Dendritic cell treated with granulocyte-macrophage colony-stimulating factor and Interleukin-4, amounts not matched to agents 40 ng/mL and 50 ng/mL, for 4 days (primary cell): ENCODE measurements around the gene FOXP1.
A peak's percentile ranks its signal among the peaks of the same experiment; 100 is the strongest.
"Not testable (repeated sequence)": the region's sequence is repeated elsewhere in the genome, so short reads cannot be mapped to it uniquely, and the experiment has no call there.

Source experiments
- H3K27ac Mint-ChIP-seq: one replicate; pipeline ENCODE4 v1.8.0; 2022; ENCODE audit warnings: mild to moderate bottlenecking, mixed read lengths
- H3K27me3 Mint-ChIP-seq: one replicate; pipeline ENCODE4 v1.8.0; 2022; ENCODE audit warnings: mild to moderate bottlenecking, mixed read lengths
- H3K36me3 Mint-ChIP-seq: one replicate; pipeline ENCODE4 v1.8.0; 2022; ENCODE audit warnings: low read depth, mixed read lengths
- H3K4me1 Mint-ChIP-seq: one replicate; pipeline ENCODE4 v1.8.0; 2022; ENCODE audit warnings: low read depth, mixed read lengths
- H3K4me3 Mint-ChIP-seq: one replicate; pipeline ENCODE4 v1.8.0; 2022; ENCODE audit warnings: mild to moderate bottlenecking, moderate library complexity, mixed read lengths
- H3K9me3 Mint-ChIP-seq: one replicate; pipeline ENCODE4 v1.8.0; 2022; ENCODE audit warnings: mixed read lengths
- intact Hi-C: fragments of 100-400 bp; cut with micrococcal nuclease; formaldehyde crosslinking; loops from one replicate; pipeline ENCODE4 v1.15.0; 2022

FOXP1 gene

GRCh38 chr3:71526448-71526847 lies 57.1 kb downstream of the FOXP1 start:
- H3K36me3 Mint-ChIP-seq, intact Hi-C loops, H3K4me3 Mint-ChIP-seq, H3K27me3 Mint-ChIP-seq, H3K27ac Mint-ChIP-seq, H3K9me3 Mint-ChIP-seq: not testable (repeated sequence)
- peaks cover 20% of the 10 kb centered on the region for H3K4me1 Mint-ChIP-seq

- H3K27me3 Mint-ChIP-seq, result no peaks in the 10 kb centered on the region
- H3K4me1 Mint-ChIP-seq, result peaks cover 18% of the 10 kb centered on the region
- H3K36me3 Mint-ChIP-seq, result peaks cover 6% of the 10 kb centered on the region
- H3K27ac Mint-ChIP-seq, result no peak overlapping the region
- intact Hi-C loops, result no loop called here
- H3K4me3 Mint-ChIP-seq, result no peak overlapping the region
- no peaks in the 10 kb centered on the region for H3K9me3 Mint-ChIP-seq
These were observed 58.1 kb downstream of the FOXP1 start for GRCh38 chr3:71525391-71525790.

- Mint-ChIP-seq H3K4me3 (no peak overlapping the region), H3K27ac (no peak overlapping the region), H3K36me3 (peaks cover 6% of the 10 kb centered on the region), H3K9me3 (no peaks in the 10 kb centered on the region), H3K27me3 (no peaks in the 10 kb centered on the region), H3K4me1 (peaks cover 18% of the 10 kb centered on the region)
- intact Hi-C loops, result no loop called here
These were observed 58.9 kb downstream of the FOXP1 start for GRCh38 chr3:71524672-71525071.

GRCh38 chr3:71523628-71524027 lies 59.9 kb downstream of the FOXP1 start:
- intact Hi-C loops, result no loop called here
- no peaks in the 10 kb centered on the region for H3K9me3 Mint-ChIP-seq
- H3K4me3 Mint-ChIP-seq, result no peak overlapping the region
- H3K36me3 Mint-ChIP-seq, result peaks cover 6% of the 10 kb centered on the region
- no peak overlapping the region for H3K27ac Mint-ChIP-seq
- H3K27me3 Mint-ChIP-seq, result no peaks in the 10 kb centered on the region
- H3K4me1 Mint-ChIP-seq, result peaks cover 18% of the 10 kb centered on the region

- Mint-ChIP-seq H3K36me3 (peaks cover 6% of the 10 kb centered on the region), H3K9me3 (no peaks in the 10 kb centered on the region), H3K27ac (no peak overlapping the region), H3K4me3 (no peak overlapping the region), H3K4me1 (peaks cover 17% of the 10 kb centered on the region), H3K27me3 (no peaks in the 10 kb centered on the region)
- intact Hi-C loops, result no loop called here
These were observed 61.3 kb downstream of the FOXP1 start for GRCh38 chr3:71521940-71522876.

GRCh38 chr3:71521021-71521352 lies 62.5 kb downstream of the FOXP1 start:
- Mint-ChIP-seq H3K27ac (no peak overlapping the region), H3K9me3 (no peaks in the 10 kb centered on the region), H3K36me3 (peaks cover 6% of the 10 kb centered on the region), H3K4me1 (peaks cover 22% of the 10 kb centered on the region), H3K27me3 (no peaks in the 10 kb centered on the region), H3K4me3 (no peak overlapping the region)
- intact Hi-C loops, result no loop called here

GRCh38 chr3:71520161-71521020 lies 63.1 kb downstream of the FOXP1 start:
- H3K9me3 Mint-ChIP-seq, result no peaks in the 10 kb centered on the region
- H3K36me3 Mint-ChIP-seq, result peaks cover 6% of the 10 kb centered on the region
- no peak overlapping the region for H3K27ac Mint-ChIP-seq
- no peak overlapping the region for H3K4me3 Mint-ChIP-seq
- intact Hi-C loops, result no loop called here
- H3K27me3 Mint-ChIP-seq, result no peaks in the 10 kb centered on the region
- H3K4me1 Mint-ChIP-seq, result peaks cover 28% of the 10 kb centered on the region

- Mint-ChIP-seq H3K36me3 (peaks cover 5% of the 10 kb centered on the region), H3K4me3 (no peak overlapping the region), H3K4me1 (peaks cover 29% of the 10 kb centered on the region), H3K27me3 (no peaks in the 10 kb centered on the region), H3K27ac (peak overlapping the region; percentile 14), H3K9me3 (no peaks in the 10 kb centered on the region)
- intact Hi-C loops, result no loop called here
These were observed 65.4 kb downstream of the FOXP1 start for GRCh38 chr3:71518089-71518488.

- intact Hi-C loops, result no loop called here
- H3K27me3 Mint-ChIP-seq, result no peaks in the 10 kb centered on the region
- H3K27ac Mint-ChIP-seq, result peak overlapping the region; percentile 14
- H3K4me1 Mint-ChIP-seq, result peaks cover 29% of the 10 kb centered on the region
- no peaks in the 10 kb centered on the region for H3K9me3 Mint-ChIP-seq
- H3K4me3 Mint-ChIP-seq, result no peak overlapping the region
- no peaks in the 10 kb centered on the region for H3K36me3 Mint-ChIP-seq
These were observed 66.2 kb downstream of the FOXP1 start for GRCh38 chr3:71517271-71517791.

GRCh38 chr3:71515636-71516365 lies 67.7 kb downstream of the FOXP1 start:
- intact Hi-C loops, result no loop called here
- Mint-ChIP-seq H3K9me3 (no peaks in the 10 kb centered on the region), H3K27ac (peak overlapping the region; percentile 76), H3K27me3 (no peaks in the 10 kb centered on the region), H3K36me3 (no peaks in the 10 kb centered on the region), H3K4me1 (peaks cover 25% of the 10 kb centered on the region), H3K4me3 (peak overlapping the region; percentile 27)

- H3K27me3 Mint-ChIP-seq, result no peaks in the 10 kb centered on the region
- no peaks in the 10 kb centered on the region for H3K36me3 Mint-ChIP-seq
- H3K9me3 Mint-ChIP-seq, result no peaks in the 10 kb centered on the region
These were observed 68.9 kb downstream of the FOXP1 start for GRCh38 chr3:71514621-71515020.

GRCh38 chr3:71513515-71513914 lies 70.0 kb downstream of the FOXP1 start:
- intact Hi-C loops, result loop anchor here (5.0 kb wide), 1 partner anchor 64 kb away; no protein-coding TSS in a partner anchor
- Mint-ChIP-seq H3K27ac (no peak overlapping the region), H3K9me3 (no peaks in the 10 kb centered on the region), H3K4me1 (peaks cover 21% of the 10 kb centered on the region), H3K36me3 (no peaks in the 10 kb centered on the region), H3K4me3 (no peak overlapping the region), H3K27me3 (no peaks in the 10 kb centered on the region)

More at GRCh38 chr3:71514621-71515020, 68.9 kb downstream of the FOXP1 start:
- Mint-ChIP-seq H3K4me3 (no peak overlapping the region), H3K27ac (no peak overlapping the region), H3K4me1 (peaks cover 21% of the 10 kb centered on the region)
- intact Hi-C loops, result loop anchor here (5.0 kb wide), 1 partner anchor 63 kb away; no protein-coding TSS in a partner anchor

- Mint-ChIP-seq H3K9me3 (no peaks in the 10 kb centered on the region), H3K4me3 (no peak overlapping the region), H3K4me1 (peaks cover 21% of the 10 kb centered on the region), H3K27ac (no peak overlapping the region), H3K27me3 (no peaks in the 10 kb centered on the region), H3K36me3 (no peaks in the 10 kb centered on the region)
- intact Hi-C loops, result loop anchor here (5.0 kb wide), 1 partner anchor 64 kb away; no protein-coding TSS in a partner anchor
These were observed 70.4 kb downstream of the FOXP1 start for GRCh38 chr3:71513081-71513480.
